ENCODE data around the gene MSRB1.

The MSRB1 gene, protein sequence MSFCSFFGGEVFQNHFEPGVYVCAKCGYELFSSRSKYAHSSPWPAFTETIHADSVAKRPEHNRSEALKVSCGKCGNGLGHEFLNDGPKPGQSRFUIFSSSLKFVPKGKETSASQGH

DNA sequence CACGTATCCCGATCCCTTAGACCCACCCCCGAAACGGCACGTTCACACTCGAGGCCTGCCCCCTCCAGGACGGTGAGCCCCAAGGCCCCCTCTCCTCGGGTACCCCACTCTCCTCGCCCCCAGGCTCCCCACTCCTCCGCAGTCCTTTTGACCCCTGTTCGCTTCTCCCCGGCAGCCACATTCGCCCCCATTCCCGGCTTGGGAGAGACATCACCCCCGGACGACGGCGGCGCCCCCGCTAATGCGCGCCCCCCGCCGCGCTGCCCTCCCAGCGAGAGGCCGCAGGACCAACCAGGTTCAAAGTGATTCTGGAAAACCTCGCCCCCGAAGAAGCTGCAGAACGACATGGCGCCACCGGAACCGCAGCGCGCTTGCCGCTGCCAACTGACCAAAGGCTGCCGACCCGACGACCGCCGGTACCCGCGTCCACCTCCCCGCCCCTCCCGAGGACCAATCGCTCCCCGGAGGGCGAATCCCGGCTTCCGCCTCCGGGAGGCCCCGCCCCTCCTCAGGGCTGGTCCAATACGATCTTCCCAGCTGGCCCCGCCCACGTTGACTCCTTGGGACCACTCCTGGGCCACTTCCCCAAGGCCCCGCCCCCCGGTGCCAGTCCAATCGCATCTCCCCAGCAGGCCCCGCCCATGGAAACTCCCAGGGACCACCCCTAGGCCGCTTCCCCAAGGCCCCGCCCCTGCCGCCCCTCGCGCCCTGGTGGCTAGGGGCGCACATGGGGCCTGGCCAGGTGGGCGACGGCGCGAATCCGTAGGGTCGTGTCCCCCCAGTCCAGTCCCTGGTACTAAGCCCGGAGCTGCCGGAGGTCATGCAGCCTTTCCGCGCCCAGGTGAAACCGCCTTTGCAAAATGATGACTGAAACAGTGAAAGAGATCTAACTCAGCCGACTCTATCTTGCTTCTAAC, at the start of gene MSRB1:
Gene MSRB1 (minus strand): TSS at position 390 of the 917 bp plus-strand sequence. CDS start 43 bp downstream, at position 347.
- peak; percentile 98 for DNase-seq

DNA sequence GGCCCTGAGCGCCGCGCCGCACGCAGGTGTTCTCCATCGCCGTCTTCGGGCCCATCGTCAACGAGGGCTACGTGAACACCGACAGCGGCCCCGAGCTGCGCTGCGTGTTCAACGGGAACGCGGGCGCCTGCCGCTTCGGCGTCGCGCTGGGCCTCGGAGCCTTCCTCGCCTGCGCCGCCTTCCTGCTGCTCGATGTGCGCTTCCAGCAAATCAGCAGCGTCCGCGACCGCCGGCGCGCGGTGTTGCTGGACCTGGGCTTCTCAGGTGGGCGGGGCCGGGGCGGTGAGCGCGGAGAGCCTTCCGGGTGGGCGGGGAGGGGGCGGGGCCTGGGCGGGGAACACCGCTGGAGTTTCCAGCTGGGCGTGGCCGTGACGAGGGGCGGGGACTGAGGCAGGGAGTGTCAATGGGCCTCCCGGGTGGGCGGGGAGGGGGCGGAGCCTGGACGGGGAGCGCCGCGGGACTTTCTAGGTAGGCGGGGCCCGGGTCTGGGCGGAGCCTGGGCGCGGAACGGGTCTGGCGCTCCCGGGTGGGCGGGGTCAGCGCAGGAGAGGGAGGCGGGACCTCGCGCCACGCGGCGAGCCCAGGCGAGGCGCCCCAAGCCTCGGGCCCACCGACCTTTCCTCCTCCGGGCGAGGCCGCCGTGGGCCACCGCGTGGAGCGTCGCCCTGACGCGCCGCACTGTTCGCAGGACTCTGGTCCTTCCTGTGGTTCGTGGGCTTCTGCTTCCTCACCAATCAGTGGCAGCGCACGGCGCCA, 49.1 kb upstream of the MSRB1 start:
- DNase-seq: peak; percentile 98

DNA sequence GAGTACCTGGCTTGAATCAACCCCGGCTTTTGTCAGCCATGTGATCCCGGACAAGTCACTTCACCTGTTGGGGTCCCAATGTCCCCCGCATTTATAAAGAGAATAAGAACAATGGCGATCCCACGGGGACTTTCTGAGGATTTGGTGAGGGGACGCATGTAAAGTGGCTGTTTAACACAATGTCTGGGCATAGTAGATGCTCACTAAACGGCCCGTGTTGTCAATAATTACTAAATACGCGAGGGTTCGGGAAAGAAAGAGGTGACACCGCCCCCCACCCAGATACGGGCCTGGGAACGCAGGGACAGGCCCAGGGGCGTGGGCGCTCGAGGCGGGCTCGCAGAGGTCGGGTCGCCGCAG, 48.6 kb upstream of the MSRB1 start:
- no peak for DNase-seq

DNA sequence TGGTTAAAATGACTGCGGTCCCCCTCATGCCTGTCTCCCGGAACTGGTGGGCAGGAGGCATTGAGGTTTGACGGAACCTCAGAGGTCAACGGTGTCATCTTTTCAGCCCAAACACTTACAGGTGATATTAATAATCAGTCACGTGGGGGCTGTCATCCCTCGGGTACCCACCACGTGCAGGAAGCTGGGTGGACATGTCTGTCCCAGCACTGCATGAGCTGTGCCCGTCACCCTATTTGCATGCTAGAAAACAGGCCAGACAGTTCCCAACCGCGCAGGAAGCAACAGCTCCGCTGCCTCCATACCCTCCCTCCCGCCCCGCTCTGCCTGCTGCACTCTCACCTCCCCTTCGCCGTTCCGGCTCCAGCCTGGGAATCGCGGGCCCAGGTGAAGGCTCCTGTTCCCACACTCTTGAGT, 48.1 kb upstream of the MSRB1 start:
- peak; percentile 62 for DNase-seq

- DNase-seq: peak; percentile 57
Observed at GRCh38 chr16:1990351-1991134, 47.5 kb upstream of the MSRB1 start.

DNA sequence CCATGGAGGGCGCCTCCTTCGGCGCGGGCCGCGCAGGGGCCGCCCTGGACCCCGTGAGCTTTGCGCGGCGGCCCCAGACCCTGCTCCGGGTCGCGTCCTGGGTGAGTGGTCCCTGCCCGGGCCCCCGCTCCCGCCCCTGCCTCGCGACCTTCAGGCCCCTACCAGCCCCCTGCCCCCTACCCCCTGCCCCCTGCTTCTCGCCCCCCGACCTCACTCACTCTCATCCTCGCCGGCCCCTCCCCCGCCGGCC, 47.0 kb upstream of the MSRB1 start:
- no peak for DNase-seq

GRCh38 chr16:1989209-1990100, 46.5 kb upstream of the MSRB1 start, which contains the start of gene SYNGR3:
Gene SYNGR3, plus strand, starts transcription at chr16:1989970. Its CDS starts 133 bp downstream, at chr16:1990103.
- no peak for DNase-seq

GRCh38 chr16:1987198-1987597, 44.2 kb upstream of the MSRB1 start:
- DNase-seq: no peak

DNA sequence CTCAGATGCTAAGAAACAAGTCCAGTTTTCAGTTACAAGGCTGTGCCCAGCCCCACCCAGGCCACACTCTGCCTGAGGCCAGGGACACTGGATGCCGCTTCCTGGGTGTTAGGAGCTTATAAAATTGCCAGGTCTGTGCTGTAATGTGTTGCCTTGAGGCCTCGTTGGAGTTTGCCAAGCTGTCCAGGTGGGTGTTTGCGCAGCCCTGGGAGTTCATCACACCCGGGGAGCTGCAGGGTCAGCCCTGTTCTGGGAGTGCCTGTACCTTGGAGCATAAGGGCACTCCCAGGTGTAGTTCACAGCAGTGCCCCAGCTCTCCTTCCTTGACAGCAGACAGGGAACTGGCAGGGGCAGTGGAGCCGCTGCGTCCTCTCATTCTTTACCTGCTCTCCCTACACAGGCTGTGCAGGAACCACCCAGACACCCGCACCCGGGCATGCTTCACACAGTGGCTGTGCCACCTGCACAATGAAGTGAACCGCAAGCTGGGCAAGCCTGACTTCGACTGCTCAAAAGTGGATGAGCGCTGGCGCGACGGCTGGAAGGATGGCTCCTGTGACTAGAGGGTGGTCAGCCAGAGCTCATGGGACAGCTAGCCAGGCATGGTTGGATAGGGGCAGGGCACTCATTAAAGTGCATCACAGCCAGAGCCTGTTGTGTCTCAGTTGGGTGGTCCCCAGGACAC, 42.6 kb upstream of the MSRB1 start:
- no peak for DNase-seq

- DNase-seq: no peak
Observed at GRCh38 chr16:1984347-1985225, 41.6 kb upstream of the MSRB1 start.

- DNase-seq: peak; percentile 66
Observed at GRCh38 chr16:1983544-1984346, 40.7 kb upstream of the MSRB1 start, which contains the start of gene GFER. Gene GFER, plus strand, starts transcription at chr16:1984193. Its CDS starts 26 bp downstream, at chr16:1984219.

GRCh38 chr16:1982991-1983543, 40.1 kb upstream of the MSRB1 start:
- DNase-seq: no peak

DNA sequence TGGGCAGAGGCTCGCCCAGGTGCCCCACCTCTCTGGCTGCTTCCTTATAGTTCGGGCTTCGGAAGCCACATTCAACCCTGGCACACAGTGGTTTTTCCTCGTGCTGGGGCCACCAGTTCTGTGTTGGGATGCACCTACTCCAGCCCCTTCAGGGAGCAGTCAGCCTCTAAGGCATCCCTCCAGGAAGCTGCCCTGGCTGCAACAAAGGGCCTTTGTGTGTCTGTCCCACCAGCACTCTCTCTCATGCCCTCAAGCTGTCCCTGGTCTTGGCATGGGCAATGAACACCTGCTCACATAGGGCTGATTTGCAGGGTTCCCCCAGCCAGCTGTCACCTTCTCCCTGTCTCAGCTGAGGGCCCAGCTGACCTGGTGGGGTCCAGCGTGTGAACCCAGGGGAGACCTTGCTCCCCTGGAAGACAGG, 39.0 kb upstream of the MSRB1 start:
- no peak for DNase-seq

GRCh38 chr16:1981398-1981836, 38.4 kb upstream of the MSRB1 start, which contains the start of gene NOXO1:
Gene NOXO1, minus strand, starts transcription at chr16:1981469. Its CDS starts 290 bp downstream, at chr16:1981179.
- DNase-seq: no peak

DNA sequence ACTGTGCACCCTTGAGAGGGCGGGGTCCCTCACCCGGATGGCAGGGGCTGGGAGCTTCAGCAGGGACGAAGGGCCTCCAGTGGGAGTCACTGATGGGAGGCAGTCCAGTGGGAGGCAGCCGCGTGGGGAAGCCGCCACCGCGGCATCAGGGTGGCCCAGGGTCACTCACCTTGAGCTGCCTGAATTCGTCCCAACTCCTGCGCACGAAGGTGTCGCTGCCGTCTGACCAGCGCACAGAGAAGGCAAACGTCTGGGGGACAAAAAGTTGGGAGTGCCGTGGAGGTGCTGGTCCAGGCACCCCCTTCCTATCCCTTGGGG, 37.7 kb upstream of the MSRB1 start:
- no peak for DNase-seq

DNA sequence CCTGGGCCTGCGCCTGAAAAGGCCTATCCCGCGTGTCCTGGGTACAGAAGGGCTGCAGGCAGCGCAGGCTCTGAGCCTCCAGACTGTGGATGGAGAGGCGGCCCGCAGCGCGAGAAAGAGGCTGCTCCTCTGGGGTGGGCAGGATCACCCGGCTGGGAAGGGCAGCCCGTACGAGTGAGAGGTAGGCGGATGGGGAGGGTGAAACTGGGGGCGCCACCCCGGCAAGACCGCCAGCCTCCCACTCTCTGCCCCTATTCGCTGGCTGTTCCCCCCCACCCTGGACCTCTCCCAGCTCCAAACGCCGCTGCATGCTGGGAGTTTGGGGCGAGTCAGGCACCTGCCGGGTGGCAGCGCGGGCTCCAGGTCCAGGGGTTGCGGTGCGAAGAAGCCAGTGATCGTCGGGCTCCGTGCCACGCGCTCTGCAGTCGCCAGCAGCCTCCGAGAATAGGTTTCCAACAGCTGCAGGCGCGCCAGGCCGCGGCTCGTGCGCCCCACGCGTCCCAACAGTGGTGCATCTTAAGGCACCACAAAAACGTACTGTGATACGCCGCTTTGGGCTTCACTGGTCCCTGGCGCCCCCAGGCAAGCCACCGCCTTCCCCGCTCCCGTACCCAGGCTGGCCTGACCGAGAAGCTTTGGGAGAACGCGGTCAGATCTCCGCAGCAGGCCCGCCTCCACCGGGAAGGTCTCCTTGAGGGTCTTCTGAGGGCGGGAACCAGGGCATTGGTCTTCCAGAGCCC, 37.2 kb upstream of the MSRB1 start:
- DNase-seq: no peak

DNA sequence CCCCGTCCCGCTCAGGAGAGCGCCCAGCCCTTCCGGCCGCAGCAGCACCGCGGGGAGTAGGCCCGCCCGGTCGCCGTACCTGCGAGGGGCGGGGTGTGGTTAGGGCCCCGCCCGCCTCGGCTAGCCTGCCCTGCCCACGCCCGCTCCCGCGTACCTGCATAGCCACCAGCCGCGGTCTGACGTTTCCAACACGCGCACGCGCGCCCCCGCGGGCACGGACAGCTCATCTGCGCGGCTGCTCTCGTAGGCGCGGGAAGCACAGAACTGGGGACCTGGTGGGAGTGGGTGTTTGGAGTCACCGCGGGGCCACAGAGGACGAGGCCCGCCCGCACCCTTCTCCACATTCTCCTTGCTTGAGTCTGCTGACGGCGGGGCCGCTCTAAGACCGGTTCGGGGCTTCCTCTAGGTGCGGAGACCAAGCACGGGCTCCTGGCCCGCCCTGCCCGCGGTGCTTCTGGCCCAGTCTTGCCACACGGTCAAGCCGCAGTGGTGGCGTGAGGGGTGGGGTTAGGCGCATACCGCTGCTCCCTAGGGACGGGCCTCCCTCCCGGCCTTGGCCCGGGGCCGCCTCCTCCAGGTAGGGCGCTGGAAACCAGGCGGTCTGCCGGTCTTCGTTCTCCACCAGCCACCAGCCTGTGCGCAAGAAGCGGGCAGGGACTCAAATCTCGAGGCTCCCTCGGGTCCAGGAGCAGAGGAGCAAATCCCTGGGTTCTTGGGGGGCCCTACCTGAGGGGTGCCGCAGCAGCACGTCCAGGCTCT, 36.5 kb upstream of the MSRB1 start:
- peak; percentile 53 for DNase-seq
